KOPT-K1 (cell line): Measurements from ENCODE around the gene HMCN1.

Experiments
- H3K27ac ChIP-seq: fragments of 200-600 bp; sonication (generic); 2 replicates; pipeline ENCODE4 v1.5.1; 2016; ENCODE audit warnings: antibody characterized with exemption, mild to moderate bottlenecking, low read depth, low read length; ENCODE audit not compliant: poor library complexity, severe bottlenecking
- H3K36me3 ChIP-seq: fragments of 200-600 bp; sonication (generic); 2 replicates; pipeline ENCODE4 v1.5.1; 2017; ENCODE audit warnings: antibody characterized with exemption, mild to moderate bottlenecking, low read length, moderate library complexity; ENCODE audit not compliant: insufficient read depth
- H3K9me3 ChIP-seq: fragments of 200-600 bp; sonication (generic); 2 replicates; pipeline ENCODE4 v1.5.1; 2017; ENCODE audit warnings: antibody characterized with exemption, low read length, mild to moderate bottlenecking; ENCODE audit not compliant: insufficient read depth, poor library complexity, severe bottlenecking

HMCN1 gene

DNA sequence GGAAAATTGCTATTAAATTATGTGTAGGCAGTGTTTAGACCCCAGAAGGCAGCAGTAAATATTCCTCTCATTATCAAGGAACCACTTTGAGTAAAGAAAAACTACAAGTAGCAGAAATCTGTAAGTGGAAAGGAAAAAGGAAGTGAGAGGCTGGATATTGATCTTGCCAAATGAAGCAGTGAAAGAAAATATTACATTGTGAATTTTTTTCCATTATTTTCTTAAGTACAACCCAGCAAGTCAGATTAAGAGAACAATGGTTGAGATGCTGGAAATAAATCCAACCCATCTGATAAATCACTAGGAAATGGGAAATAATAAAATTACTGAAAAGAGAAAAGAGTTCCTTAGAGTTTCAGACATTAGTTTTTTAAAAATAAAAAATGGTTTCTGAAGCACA, 106.7 kb downstream of the HMCN1 start:
- Histone ChIP-seq H3K27ac (no peak overlapping the region), H3K36me3 (no peaks in the 10 kb centered on the region), H3K9me3 (no peaks in the 10 kb centered on the region)

DNA sequence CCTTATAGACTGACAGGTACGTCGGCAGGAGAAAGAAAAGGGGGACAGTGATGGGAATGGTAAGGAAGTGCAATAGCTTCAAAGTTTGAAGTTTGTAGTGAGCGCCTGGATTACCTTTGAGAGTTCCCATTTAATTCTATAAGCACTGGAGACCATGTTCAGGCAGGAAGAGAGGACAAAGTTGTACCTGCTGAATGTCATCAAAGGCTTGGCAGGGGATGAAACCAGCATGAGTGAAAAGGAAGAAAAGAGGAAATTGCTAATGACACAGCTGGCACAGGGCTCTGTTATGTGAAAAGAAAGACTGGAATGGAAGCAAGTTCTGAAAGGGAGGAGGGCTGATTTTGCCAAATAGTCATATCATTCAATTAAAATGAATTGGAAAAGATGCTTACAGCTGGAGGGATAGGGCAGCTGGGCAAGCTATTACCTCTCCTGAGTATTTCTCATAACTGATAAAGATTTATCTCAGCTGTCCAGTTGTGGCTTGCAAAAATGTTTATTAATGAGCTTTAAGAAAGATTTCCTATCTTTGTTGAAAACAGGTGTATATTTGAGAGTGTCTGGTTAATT, 109.2 kb downstream of the HMCN1 start:
- Histone ChIP-seq H3K9me3 (no peaks in the 10 kb centered on the region), H3K36me3 (no peaks in the 10 kb centered on the region), H3K27ac (no peak overlapping the region)

DNA sequence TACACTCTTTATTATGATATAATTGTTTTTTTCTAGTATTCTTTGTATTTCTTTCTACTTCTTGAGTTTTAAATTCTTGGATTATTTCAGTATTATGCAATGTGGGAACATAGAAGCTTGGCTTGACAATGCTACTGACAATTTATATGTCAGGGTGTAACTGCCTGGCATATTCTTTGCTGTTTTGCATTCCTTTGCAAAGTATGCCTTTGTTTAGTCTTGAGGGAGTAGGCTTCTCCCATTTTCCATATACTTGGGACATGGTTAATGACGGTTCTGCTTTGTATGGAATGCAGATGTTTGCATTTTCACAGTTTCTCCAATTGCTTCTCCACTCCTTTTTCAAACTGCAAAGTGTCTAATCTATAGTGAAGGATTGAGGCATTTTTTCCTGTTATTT, 109.8 kb downstream of the HMCN1 start:
- H3K27ac ChIP-seq: no peak overlapping the region
- H3K9me3 ChIP-seq: no peaks in the 10 kb centered on the region
- H3K36me3 ChIP-seq: no peaks in the 10 kb centered on the region

DNA sequence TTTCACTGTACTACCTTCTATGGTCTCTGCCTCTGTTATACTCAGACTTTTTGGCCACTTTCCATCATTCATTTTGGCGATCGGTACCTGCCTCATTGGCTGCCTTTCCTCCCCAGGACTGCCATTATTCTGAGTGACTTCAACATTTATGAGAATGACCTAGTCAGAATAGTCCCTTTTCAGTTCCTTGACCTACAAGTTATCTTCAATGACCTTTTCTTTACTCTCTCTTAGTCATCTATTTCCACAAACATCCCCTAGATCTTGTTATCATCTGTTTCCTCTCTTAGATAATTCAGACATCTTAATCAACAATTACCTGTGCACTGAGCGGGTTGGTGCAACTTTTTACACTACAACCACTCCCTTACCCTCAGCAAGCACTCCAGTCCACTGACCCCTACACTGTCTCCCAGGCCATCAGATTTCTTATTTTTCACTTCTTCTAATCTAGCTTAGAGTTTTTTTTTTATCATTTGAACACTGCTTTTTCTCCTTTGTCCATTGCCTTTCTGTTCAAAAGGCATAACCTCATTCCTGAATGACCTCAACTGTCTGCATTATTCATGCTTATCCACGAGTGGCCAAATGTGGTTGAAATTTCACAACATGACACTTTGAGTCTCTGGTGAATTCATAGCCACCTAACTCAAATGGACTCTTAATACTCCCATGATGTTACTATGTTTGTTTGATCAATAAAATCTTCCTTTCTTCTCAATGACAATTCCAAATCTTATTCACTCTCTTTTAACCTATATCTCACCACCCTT, 112.7 kb downstream of the HMCN1 start:
- Histone ChIP-seq H3K9me3 (no peaks in the 10 kb centered on the region), H3K27ac (no peak overlapping the region), H3K36me3 (no peaks in the 10 kb centered on the region)

DNA sequence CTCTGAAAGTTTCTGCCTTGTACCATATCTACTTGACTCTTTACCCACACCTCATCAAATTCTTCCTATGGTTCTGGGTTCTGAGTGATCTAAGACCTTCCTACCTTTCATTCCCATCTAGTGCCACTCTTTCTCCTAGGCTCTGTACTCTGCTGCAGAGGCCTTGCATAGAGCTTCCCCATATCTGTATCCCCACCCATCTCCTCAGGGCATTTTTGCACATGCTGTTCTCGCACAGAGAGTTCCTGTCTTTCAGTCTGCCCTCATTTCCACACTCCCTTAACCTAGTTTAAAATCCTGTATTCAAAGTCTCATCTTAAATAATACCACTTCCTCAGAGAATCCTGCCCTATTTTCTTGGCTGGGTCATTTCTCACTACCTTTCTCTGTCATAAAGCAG, 114.8 kb downstream of the HMCN1 start:
- no peaks in the 10 kb centered on the region for H3K36me3 ChIP-seq
- H3K27ac ChIP-seq: no peak overlapping the region
- no peaks in the 10 kb centered on the region for H3K9me3 ChIP-seq

DNA sequence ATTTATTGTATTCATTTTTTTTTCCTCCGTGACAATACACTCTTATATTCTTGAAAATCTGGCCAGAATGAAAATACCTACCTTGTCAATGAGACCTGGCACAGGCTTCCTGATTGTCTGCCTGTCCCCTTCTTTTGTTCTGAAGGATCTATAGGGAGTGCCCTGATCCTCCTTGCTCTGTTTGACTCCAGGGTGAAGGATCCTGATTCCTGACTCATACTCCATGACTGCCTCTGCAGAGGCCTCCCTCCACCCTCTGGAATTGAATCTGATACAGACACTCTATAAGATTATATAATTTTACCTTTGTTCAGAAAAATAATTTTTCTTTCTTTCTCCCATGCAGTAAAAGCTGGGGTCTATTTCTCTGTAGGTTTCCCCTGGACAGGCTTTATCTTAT, 116.2 kb downstream of the HMCN1 start:
- Histone ChIP-seq H3K36me3 (no peaks in the 10 kb centered on the region), H3K9me3 (no peaks in the 10 kb centered on the region), H3K27ac (no peak overlapping the region)

DNA sequence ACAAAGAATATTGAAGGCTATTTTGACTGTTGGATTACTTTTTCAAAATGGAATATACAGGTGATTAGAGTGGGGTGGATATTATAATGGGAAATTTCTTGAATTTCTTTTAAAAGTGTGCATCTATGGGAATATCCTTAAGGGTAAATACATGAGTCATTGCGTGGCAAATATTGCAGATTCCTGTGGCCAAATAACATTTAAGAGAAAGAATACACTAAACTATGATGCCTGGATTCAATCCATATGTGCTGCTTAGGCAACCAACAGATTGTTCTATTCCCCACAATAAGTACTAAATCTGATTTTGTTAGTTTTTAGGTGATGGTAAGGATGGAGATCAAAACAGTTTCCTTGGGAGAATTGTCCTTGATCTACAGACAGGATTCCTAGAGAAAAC, 119.5 kb downstream of the HMCN1 start:
- Histone ChIP-seq H3K27ac (no peak overlapping the region), H3K36me3 (no peaks in the 10 kb centered on the region), H3K9me3 (no peaks in the 10 kb centered on the region)

DNA sequence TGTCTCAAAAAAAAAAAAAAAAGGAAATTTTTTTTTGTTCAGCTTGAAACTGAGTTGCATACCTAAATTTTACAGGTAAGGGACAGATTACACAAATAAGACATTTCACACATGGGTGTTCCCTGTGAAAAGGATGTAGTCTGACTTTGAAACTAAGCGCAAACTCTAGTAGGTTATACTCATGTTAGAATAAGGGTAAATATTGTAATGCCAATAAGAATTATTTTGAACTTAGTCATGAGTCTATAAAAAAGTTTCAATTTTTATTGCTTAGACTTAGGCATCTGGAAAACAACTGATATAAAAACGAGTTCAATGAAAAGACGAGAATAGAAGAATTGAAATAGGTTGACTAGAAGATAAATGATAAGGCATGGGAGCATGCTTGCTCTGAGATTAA, 122.3 kb downstream of the HMCN1 start:
- Histone ChIP-seq H3K36me3 (no peaks in the 10 kb centered on the region), H3K27ac (no peak overlapping the region), H3K9me3 (no peaks in the 10 kb centered on the region)

DNA sequence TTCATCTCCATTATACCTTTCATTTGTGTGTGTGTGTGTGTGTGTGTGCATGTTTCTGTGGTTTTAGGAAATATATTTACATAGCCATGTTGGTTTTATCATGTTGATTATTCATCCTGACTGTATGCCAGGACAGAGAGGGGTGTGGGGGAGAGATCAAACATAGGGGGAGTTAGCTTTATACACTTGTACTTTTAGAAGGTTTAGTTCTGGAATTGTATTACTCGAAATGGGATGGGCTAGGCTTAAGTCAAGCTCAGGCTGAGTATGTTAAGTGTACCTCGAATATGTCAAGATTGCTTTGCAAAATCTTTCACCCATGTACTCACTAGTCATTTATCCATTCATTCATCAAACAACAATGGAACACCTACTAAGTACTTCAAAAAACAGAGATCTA, 123.3 kb downstream of the HMCN1 start:
- Histone ChIP-seq H3K27ac (no peak overlapping the region), H3K9me3 (no peaks in the 10 kb centered on the region), H3K36me3 (no peaks in the 10 kb centered on the region)

DNA sequence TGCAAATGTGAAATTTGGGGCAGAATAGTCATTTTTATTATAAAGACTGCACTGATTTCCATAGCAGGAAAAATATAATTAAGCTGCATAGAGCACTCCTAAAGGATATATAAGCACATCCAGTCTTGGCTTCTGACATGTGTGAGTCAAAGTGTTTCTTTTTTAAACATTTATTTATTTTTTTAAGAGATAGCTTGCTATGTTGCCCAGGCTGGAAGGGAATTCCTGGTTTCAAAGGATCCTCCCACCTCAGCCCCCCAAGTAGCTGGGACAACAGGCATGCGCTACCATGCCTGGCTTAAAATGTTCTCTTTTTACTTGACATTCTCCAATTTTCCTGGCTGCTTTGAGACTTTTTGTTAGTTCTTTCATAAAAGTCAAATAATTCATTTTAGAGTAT, 126.1 kb downstream of the HMCN1 start:
- Histone ChIP-seq H3K36me3 (no peaks in the 10 kb centered on the region), H3K9me3 (no peaks in the 10 kb centered on the region), H3K27ac (no peak overlapping the region)

DNA sequence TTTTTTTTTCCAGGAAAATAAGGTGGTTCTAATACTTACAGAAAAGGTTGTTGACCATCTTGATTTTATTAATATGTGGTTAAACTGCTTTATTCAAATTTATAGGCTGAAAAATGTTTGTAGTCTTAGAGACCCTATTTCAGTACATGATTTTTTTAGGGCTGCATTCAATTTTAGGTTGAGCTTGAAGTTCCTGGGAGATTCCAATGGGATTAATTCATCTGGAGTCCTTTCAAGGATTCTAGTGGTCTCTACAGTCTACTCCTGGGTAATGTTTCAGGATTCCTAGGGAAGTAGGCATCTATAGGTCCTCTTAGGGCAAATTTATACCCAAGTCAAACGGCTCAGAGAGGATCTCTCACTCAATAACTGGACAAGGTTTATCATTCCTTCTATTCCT, 126.7 kb downstream of the HMCN1 start:
- Histone ChIP-seq H3K27ac (no peak overlapping the region), H3K9me3 (no peaks in the 10 kb centered on the region), H3K36me3 (no peaks in the 10 kb centered on the region)

DNA sequence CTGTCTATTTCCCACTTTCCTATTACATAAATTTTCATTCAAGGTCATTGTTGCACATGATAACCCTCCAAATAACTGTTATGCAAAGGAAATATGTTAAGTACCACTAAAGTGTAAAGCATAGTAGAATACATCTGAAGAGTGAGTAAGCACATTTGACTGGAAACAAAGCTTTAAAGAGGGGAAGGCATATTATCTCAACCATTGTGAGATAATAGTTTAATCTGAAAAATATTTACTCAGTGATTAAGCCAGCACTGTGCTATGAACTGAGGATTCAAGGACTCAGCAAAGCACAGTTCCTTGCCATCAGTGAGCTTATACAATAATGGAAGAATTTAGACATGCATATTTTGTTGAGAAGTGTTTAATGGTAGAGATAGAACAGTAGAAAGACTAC, 127.4 kb downstream of the HMCN1 start:
- no peak overlapping the region for H3K27ac ChIP-seq
- no peaks in the 10 kb centered on the region for H3K36me3 ChIP-seq
- no peaks in the 10 kb centered on the region for H3K9me3 ChIP-seq

DNA sequence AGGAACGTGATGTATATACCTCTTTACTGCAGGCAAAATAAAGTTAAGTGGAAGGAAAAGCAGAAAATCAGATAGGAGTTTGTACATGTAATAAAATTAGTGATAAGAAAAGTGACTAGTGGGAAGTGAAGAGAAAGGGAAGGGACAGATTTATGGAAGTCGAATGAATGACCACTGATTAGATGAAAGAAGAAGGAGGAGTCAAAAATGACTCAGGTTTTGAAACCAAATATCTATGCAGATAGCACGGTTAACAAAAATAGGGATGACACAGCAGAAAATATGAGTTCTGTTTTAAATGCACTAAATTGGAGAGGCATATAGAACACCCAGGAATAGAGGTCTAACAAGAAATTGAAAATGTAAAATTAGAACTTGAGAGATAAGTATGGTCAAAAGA, 128.0 kb downstream of the HMCN1 start:
- H3K36me3 ChIP-seq: no peaks in the 10 kb centered on the region
- H3K9me3 ChIP-seq: no peaks in the 10 kb centered on the region
- H3K27ac ChIP-seq: no peak overlapping the region

DNA sequence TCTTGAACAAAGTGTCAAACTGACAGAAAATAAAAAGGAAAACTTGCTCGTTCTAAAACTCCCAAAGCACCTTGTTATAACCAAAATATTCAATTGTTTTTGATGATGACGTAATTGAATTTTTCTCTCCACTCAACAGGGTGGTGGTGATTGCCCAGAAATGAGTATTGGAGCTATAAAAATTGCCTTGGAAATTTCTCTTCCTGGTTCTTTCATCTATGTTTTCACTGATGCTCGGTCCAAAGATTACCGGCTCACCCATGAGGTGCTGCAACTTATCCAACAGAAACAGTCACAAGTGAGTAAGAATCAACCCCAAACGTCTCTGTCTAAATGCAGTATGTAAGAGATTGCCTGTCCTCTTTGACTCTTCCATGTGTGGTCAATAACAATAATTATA, 130.1 kb downstream of the HMCN1 start:
- Histone ChIP-seq H3K36me3 (no peaks in the 10 kb centered on the region), H3K9me3 (no peaks in the 10 kb centered on the region), H3K27ac (no peak overlapping the region)

DNA sequence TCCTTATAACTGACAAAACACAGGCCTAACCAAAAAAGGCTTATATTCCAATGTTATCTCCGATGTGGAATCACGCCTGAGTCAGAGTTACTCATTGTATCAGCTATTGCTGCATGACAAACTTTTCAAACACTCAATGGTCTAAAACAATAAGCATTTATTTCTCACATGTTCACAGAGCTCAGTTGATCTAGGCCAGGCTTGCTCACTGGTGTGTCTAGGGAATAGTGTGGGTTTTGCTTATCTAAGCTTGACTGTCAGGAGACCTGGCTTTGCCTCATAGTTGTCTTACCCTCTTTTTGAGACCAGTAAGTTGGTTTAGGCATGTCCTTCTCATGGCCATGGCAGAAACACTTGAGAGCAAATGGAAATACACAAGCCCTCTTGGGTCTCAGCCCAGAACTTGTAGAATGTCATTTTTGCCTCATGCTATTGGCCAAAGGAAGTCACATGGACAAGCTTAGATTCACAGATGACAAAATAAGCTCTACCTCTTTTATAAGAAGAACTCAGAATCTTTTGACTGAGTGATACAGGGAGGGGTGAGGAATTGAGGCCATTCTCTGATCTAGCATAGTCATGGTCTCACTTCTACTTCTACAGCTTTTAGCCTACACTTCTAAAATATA, 130.8 kb downstream of the HMCN1 start:
- Histone ChIP-seq H3K36me3 (no peaks in the 10 kb centered on the region), H3K9me3 (no peaks in the 10 kb centered on the region), H3K27ac (no peak overlapping the region)

DNA sequence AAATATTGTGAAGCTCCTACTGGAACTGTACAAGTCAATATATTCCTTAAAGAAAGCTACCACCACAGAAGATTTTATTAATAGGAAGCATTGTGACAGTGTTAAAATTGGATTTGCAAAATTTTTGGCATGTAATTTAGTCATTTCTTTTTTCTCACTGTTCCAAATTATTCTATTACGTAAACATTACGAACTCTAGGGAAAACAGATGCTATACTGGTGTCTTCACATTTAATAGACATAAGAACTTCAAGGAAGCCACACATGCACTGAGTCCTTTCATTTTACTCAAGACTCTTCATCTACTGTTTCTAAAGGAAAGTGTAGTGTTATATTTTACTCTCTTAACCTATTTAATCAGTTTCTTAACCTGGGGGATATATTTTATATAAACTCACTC, 135.4 kb downstream of the HMCN1 start:
- Histone ChIP-seq H3K36me3 (no peaks in the 10 kb centered on the region), H3K27ac (no peak overlapping the region), H3K9me3 (no peaks in the 10 kb centered on the region)
